Endometrial microvascular endothelial cells (primary cell): ENCODE measurements around the gene TXN2. TPM values are rescaled to one million over a fixed set of nuclear protein-coding genes. Genes with fewer than 3 reads are reported as not detected.
"Not testable (repeated sequence)": the region's sequence is repeated elsewhere in the genome, so short reads cannot be mapped to it uniquely, and the experiment has no call there.

Experiments
- in situ Hi-C: cut with HindIII; loops from 2 replicates; pipeline ENCODE4 v1.10.0; 2017; ENCODE audit warnings: low sequenced_read_pairs, low pct_unique_long_range_greater_than_20kb; ENCODE audit errors: inconsistent ontology term
- total RNA-seq: library from RNA; depleted of rRNA; stranded (reverse); fragments of >200 nt; gene quantifications from one replicate; pipeline ENCODE4 v1.2.3, GENCODE V29; 2015; ENCODE audit errors: inconsistent ontology term

Gene TXN2
- total RNA-seq, 1 donor from 2014 or later: 136 TPM

- in situ Hi-C loops: no loop called here
Observed at GRCh38 chr22:36439481-36440271, 41.8 kb downstream of the TXN2 start.

DNA sequence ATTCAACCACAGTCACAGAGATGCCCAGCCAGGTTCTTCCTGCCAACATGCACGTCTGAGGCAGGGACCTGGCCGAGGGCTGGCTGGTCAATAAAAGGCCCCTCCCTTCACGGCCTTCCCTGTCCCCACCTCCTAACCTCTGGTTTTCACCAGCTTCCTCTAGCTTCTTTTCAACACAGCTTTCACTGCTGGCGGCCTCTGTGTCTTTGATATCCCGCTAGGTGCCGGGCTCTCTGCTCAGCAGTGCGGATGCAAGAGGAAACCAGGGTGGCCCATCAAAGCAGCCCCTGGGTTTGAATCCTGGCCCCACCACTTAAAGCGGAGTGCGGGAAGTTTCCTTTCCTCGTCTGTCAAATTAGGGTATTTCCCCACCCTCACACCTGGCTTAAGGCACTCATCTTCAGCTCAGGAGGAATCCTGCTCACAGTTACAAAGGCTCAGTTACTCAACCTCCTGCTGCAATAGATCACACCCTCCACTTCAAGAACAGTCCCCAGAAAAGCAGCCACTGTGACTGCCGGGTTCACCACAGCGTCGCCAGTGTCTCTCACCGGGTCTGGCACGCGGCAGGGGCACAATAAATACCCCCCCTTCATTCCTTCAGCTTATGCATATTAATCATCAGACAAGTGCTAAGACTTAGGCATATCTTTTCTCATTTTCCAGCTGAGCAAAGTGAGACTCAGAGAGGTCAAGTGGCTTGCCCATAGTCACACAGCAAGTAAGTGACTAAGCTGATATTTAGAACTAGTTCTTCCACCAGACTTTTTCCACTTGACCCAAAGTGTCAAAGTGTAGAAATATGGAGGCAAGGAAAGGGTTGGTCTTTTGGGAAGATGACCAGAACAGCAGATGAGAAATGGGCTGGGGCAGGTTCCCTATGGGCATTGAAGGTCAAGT, 45.7 kb downstream of the TXN2 start:
- in situ Hi-C loops: no loop called here

DNA sequence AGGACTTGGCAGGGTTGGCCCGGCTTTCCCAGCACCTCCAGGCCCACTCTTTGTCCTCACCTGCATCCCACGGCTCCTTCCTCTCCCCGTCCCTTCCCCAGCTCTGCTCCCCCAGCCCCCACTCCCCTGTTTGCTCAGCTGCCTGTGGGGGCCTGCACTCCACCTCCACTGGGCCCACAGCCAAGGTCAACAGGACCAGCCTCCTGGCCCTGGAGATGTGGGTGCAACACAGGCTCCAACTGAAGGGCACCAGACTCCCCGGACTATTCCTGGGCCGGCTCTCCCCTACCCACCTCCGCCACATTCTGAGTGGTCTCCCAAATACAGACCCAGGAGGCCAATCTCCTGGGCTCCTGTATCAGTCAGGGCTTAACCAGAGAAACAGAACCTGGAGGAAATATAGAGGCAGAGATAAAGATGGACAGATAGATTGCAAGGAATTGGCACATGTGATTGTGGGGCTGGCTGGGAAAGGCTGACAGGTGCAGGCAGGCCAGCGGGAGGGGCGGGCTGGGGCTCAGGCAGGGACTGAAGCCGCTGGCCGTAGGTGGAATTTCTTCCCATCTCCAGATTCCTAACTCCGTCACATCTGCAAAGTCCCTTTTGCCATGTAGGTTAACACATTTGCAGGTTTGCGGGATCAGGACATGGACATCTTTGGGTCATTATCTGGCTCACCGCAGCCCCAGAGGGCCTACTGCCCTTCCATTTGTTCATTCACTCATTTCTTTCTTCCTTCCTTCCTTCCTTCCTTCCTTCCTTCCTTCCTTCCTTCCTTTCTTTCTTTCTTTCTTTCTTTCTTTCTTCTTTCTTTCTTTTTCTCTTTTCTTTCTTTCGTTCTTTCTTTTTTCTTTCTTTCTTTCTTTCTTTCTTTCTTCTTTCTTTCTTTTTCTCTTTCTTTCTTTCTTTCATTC, 47.9 kb downstream of the TXN2 start:
- in situ Hi-C loops: no loop called here

GRCh38 chr22:36432592-36433317, 48.7 kb downstream of the TXN2 start:
- in situ Hi-C loops: no loop called here

- in situ Hi-C loops: no loop called here
Observed at GRCh38 chr22:36431977-36432376, 49.5 kb downstream of the TXN2 start.

GRCh38 chr22:36430863-36431262, 50.6 kb downstream of the TXN2 start:
- in situ Hi-C loops: no loop called here

- in situ Hi-C loops: not testable (repeated sequence)
Observed at GRCh38 chr22:36427952-36428351, 53.5 kb downstream of the TXN2 start.

DNA sequence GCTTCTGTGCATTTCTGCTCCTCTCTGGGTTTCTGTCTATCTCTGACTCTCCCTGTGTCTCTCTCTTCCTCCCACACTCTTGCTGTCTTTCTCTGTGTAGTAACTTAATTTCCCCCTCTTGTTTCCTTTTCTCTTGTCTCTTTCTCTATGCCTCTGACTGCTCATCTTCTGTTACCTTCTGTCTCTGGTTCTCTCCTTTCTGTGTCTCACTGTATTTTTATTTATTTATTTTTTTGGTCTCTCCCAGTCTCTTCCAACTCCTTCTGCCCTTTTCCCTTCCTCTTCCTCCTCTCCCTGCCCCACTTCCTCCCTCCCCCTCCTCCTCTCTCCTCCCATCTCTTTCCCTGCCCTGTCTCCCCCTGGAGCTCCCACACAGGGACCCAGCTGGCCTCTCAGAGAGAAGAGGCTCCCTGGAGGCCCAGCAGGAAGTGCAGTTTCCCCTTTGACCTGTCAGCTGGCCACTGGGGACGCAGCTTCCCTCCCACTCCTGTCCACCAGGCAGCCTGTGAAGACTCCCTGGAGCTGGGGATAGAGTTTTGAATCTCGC, 55.4 kb downstream of the TXN2 start:
- in situ Hi-C loops: no loop called here

DNA sequence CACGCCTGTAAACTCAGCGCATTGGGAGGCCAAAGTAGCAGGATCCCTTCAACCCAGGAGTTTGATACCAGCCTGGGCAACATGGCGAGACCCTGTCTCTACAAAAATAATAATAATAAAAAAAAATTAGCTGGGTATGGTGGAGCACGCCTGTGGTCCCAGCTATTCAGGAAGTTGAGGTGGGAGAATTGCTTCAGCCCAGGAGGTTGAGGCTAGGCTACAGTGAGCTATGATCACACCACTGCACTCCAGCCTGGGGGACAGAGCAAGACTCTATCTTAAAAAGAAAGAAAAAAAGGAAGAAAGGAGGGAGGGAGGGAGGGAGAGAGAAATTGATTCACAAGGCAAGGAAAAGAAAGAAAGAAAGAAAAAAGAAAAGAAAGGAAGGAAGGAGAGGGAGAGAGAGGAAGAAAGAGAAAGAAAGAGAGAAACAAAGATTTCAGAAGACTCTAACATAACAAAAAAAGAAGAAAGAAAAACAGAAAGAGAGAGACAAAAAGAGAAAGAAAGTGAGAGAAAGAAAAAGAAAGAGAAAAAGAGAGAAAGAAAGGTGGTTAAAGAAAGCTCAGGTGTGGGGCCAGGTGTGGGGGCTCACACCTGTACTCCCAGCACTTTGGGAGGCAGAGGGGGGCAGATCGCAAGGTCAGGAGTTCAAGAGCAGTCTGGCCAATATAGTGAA, 56.4 kb downstream of the TXN2 start:
- in situ Hi-C loops: no loop called here

GRCh38 chr22:36424466-36424865, 57.0 kb downstream of the TXN2 start:
- in situ Hi-C loops: not testable (repeated sequence)

GRCh38 chr22:36423461-36424404, 57.7 kb downstream of the TXN2 start:
- in situ Hi-C loops: no loop called here

- in situ Hi-C loops: no loop called here
Observed at GRCh38 chr22:36422287-36423014, 59.0 kb downstream of the TXN2 start.

- in situ Hi-C loops: no loop called here
Observed at GRCh38 chr22:36419912-36420882, 61.2 kb downstream of the TXN2 start.

- in situ Hi-C loops: no loop called here
Observed at GRCh38 chr22:36419177-36419911, 62.1 kb downstream of the TXN2 start.
